K562 treated with DMSO at 1 percent for 4 hours (cell line): ENCODE measurements around the gene ADD1. TPM values are rescaled to one million over a fixed set of nuclear protein-coding genes. Genes with fewer than 3 reads are reported as not detected.

Source experiments
- total RNA-seq: library from RNA; unstranded; fragments of 300-600 nt; gene quantifications from 2 replicates; pipeline ENCODE4 v1.2.3, GENCODE V29; 2022; ENCODE audit not compliant: insufficient read depth

ADD1 gene, protein sequence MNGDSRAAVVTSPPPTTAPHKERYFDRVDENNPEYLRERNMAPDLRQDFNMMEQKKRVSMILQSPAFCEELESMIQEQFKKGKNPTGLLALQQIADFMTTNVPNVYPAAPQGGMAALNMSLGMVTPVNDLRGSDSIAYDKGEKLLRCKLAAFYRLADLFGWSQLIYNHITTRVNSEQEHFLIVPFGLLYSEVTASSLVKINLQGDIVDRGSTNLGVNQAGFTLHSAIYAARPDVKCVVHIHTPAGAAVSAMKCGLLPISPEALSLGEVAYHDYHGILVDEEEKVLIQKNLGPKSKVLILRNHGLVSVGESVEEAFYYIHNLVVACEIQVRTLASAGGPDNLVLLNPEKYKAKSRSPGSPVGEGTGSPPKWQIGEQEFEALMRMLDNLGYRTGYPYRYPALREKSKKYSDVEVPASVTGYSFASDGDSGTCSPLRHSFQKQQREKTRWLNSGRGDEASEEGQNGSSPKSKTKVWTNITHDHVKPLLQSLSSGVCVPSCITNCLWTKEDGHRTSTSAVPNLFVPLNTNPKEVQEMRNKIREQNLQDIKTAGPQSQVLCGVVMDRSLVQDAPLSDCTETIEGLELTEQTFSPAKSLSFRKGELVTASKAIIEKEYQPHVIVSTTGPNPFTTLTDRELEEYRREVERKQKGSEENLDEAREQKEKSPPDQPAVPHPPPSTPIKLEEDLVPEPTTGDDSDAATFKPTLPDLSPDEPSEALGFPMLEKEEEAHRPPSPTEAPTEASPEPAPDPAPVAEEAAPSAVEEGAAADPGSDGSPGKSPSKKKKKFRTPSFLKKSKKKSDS
- 91.3 and 116 TPM in 2 replicates for total RNA-seq

DNA sequence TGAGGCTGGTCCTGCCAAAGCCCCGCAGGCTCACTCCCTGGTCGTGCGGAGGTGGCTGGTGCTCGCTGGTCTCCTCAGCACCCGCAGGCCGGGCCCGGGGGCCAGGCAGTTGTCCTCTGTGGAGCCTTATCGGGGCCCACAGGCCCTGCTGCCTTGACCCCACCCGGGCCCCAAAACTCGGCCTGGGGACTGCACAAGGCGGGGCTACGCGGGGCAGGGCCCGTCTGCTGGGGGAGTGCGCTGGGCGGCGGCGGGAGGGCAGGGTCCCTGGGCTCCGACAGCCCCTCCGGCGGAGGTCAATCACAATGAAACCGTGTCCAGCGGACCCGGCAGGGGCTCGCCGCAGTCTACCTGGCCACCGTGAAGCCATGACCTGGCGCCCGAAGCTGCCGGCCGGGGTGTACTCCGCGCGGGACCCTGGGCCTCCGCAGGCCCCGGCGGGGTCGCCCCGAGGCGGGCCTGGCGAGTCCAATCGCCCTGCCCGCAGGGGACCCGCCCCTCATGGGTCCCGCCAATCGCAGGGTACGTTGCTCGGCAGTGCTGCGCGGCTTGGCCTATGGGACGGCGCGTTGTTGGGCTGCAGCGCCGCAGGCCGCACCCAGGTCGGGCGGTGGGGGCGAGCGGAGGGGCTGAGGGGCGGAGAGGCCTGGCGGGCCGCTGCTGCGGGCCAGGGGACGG is at the start of gene ADD1:
ADD1 (plus strand) TSS at position 582 of the 678 bp plus-strand sequence. CDS start 32,072 bp downstream, outside the sequence.

DNA sequence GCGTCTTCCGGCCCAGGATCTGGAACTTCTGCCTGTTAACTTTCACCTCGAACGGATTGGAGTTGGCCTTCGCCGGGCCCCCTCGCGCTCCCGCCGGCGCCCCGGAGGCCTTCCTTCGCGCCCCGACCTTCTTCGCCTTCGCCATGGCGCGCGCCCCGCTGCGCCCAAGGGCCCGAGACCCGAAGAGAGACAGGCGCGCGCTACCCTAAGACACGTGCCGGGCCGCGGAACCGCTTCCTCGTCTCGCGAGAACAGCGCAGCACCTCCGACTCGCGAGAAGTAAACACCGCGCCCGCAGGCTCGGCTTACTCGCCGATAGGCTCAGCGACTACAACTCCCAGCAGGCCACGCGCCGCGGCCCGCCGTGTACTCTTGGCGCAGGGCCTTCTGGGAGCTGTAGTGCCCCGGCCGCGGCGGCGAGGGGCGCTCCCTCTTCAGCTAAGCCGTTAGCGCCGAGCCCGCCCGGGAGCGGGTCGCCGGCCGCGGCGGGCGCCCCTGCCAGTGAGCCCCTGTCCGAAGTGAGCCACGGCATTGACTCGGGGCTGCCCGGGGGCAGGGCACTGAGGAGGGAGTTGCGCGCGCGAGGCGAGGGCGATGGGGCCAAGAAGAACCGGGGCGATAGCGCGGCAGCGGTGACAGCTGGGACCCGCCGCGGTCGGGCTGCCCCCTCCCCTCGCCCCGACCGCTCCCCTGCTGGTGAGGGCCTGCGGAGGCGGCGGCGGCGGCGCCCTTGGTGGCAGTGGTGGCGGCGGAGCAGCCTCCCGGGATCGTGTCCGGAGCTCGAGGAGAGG is 119.7 kb downstream of the ADD1 start, which contains the start of the genes GRK4 and NOP14:
GRK4 (plus strand) TSS at position 397 of the 791 bp plus-strand sequence. CDS start 500 bp downstream, outside the sequence.
NOP14 (minus strand) TSS at position 232 of the 791 bp plus-strand sequence; CDS start at position 145, 87 bp downstream.

Other genes starting within 250 kb of the ADD1 start
- 43.7 and 48.8 TPM in 2 replicates for gene TNIP2, start 87.5 kb upstream of the ADD1 start, total RNA-seq
- 14.7 and 17.1 TPM in 2 replicates for gene SH3BP2, start 50.8 kb upstream of the ADD1 start, total RNA-seq
- gene NOP14, start 119.6 kb downstream of the ADD1 start, total RNA-seq, result 28.4 and 33.1 TPM in 2 replicates
- 2.0 and 2.2 TPM in 2 replicates for gene GRK4, start 119.7 kb downstream of the ADD1 start, total RNA-seq
- gene HTT-AS, start 230.7 kb downstream of the ADD1 start, total RNA-seq, result not detected in 2 replicates
- gene HTT, start 230.8 kb downstream of the ADD1 start, total RNA-seq, result 15.9 and 18.6 TPM in 2 replicates